ENCODE results near the gene PPM1H.

Gene PPM1H

DNA sequence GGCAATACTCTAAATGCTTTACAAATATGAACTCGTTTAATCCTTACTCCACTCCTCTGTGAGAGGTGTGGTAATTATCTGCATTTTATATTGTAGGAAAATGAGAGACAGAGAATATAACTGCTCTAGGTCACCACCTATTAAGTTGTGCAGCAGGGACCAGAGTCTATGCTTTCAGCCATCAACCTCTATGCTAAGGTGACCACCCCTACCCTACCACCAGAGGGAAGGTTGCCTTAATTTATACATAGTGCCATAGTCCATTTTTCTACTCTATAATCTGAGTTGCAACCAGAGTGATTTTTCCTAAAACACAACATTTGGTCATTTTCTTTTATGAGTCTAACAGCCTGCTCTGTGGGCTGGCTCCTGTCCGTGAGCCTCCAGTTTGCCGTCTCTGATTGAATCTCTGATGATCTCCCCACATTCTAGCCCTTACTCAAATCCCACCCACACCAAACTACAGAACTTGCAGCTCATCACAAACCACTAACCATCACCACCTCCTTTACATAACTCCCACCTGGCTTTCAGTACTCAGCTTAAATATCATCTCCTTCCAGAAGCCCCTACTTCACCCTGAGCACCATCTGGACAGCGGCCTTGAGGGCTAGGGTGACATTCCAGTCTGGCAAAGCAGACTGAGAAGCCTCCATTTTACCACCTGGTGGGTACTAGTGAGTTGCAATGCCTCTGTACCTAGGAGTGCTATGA lies 126.6 kb downstream of the PPM1H start:
- Histone ChIP-seq H3K36me3 (ENCODE audit: control insufficient read depth, insufficient read depth, low read length) (no peaks in the 10 kb centered on the region), H3K4me1 (ENCODE audit: control insufficient read depth, insufficient read depth, low read length) (peaks cover 5% of the 10 kb centered on the region), H3K9me3 (ENCODE audit: control insufficient read depth, insufficient read depth, low read length) (no peaks in the 10 kb centered on the region), H3K27ac (ENCODE audit: low read depth, low read length) (no peak overlapping the region), H3K27me3 (ENCODE audit: control insufficient read depth, insufficient read depth, low read length) (no peaks in the 10 kb centered on the region), H3K9ac (ENCODE audit: low read depth, low read length) (no peak overlapping the region), H3K4me3 (ENCODE audit: low read depth, low read length) (no peak overlapping the region)

DNA sequence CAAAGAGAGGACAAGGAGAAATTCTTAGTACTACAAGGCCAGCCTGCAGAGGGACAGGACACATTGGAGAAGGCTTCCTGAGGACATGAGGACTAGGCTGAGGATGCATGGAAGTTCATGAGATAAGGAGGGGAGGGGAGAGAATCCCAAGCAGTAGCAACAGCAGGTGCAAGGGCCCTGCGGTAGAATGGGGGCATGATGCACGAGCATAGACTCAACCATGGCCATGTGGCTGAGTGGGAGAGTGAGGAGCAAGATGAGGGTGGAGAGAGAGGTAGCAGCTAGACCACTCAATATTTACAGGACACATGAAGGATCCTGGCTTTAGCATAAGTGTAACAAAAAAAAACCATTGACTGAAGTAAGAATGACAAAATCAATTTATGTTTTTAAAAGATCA lies 128.1 kb downstream of the PPM1H start:
- Histone ChIP-seq H3K9me3 (ENCODE audit: control insufficient read depth, insufficient read depth, low read length) (no peaks in the 10 kb centered on the region), H3K27ac (ENCODE audit: low read depth, low read length) (no peak overlapping the region), H3K4me1 (ENCODE audit: control insufficient read depth, insufficient read depth, low read length) (no peaks in the 10 kb centered on the region), H3K36me3 (ENCODE audit: control insufficient read depth, insufficient read depth, low read length) (no peaks in the 10 kb centered on the region), H3K27me3 (ENCODE audit: control insufficient read depth, insufficient read depth, low read length) (no peaks in the 10 kb centered on the region), H3K9ac (ENCODE audit: low read depth, low read length) (no peak overlapping the region), H3K4me3 (ENCODE audit: low read depth, low read length) (no peak overlapping the region)

DNA sequence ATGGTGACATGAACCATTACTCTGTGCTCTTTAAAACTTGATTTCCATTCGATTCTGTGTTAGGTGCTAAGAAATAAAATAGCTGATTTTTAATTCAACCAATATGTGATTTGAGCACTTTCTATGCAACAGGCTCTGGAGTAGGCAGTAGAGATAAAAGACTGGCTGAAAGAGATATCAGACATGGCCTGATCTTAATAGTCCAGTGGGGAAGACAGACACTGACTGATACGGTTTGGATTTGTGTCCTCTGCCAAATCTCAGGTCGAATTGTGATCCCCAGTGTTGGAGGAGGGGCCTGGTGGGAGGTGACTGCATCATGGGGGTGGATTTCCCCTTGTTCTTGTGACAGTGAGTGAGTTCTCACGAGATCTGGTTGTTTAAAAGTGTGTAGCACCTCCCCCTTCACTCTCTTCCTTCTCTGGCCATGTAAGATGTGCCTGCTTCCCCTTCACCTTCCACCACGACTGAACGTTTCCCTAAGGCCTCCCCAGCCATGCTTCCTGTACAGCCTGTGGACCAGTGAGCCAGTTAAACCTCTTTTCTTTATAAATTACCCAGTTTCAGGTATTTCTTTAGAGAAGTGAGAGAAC lies 128.6 kb downstream of the PPM1H start:
- Histone ChIP-seq H3K4me3 (ENCODE audit: low read depth, low read length) (no peak overlapping the region), H3K27me3 (ENCODE audit: control insufficient read depth, insufficient read depth, low read length) (no peaks in the 10 kb centered on the region), H3K9ac (ENCODE audit: low read depth, low read length) (no peak overlapping the region), H3K9me3 (ENCODE audit: control insufficient read depth, insufficient read depth, low read length) (no peaks in the 10 kb centered on the region), H3K27ac (ENCODE audit: low read depth, low read length) (no peak overlapping the region), H3K36me3 (ENCODE audit: control insufficient read depth, insufficient read depth, low read length) (no peaks in the 10 kb centered on the region), H3K4me1 (ENCODE audit: control insufficient read depth, insufficient read depth, low read length) (no peaks in the 10 kb centered on the region)

DNA sequence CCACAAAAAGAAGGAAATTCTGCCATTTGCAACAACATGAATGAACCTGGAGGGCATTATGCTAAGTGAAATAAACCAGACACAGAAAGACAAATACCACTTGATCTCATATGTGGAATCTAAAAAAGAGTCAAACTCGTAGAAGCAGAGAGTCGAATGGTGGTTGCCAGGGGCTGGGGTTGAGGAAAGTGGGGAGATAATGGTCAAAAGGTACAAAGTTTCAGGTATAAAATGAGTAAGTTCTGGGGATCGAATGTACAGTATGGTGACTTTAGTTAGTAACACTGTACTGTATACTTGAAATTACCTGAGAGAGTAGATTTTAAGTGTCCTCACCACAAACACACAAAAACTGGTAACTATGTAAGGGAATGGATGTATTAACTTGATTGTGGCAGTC lies 129.4 kb downstream of the PPM1H start:
- Histone ChIP-seq H3K27ac (ENCODE audit: low read depth, low read length) (no peak overlapping the region), H3K27me3 (ENCODE audit: control insufficient read depth, insufficient read depth, low read length) (no peaks in the 10 kb centered on the region), H3K4me3 (ENCODE audit: low read depth, low read length) (no peak overlapping the region), H3K4me1 (ENCODE audit: control insufficient read depth, insufficient read depth, low read length) (no peaks in the 10 kb centered on the region), H3K36me3 (ENCODE audit: control insufficient read depth, insufficient read depth, low read length) (no peaks in the 10 kb centered on the region; the same call in 1 of the 2 replicates), H3K9ac (ENCODE audit: low read depth, low read length) (no peak overlapping the region), H3K9me3 (ENCODE audit: control insufficient read depth, insufficient read depth, low read length) (no peaks in the 10 kb centered on the region)

DNA sequence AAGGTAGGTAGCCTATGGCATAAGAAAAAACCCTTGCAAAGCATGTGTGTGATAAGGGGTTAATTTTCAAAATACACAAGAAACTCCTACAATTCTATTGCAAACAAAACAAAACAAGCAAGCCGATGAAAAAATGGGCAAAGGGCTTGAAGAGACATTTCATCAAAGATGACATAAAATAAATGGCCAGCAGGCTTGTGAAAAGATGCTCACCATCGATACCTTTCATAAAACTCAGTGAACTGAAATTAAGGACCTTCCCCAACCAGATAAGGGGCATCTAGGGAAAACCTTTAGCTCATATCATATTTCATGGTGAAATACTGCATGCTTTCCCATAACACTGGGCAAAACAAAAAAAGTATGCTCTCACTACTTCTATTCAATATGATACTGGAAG lies 131.2 kb downstream of the PPM1H start:
- Histone ChIP-seq H3K4me1 (ENCODE audit: control insufficient read depth, insufficient read depth, low read length) (peaks cover 3% of the 10 kb centered on the region), H3K36me3 (ENCODE audit: control insufficient read depth, insufficient read depth, low read length) (no peaks in the 10 kb centered on the region; the same call in 1 of the 2 replicates), H3K27me3 (ENCODE audit: control insufficient read depth, insufficient read depth, low read length) (no peaks in the 10 kb centered on the region), H3K27ac (ENCODE audit: low read depth, low read length) (no peak overlapping the region), H3K9me3 (ENCODE audit: control insufficient read depth, insufficient read depth, low read length) (no peaks in the 10 kb centered on the region), H3K9ac (ENCODE audit: low read depth, low read length) (no peak overlapping the region), H3K4me3 (ENCODE audit: low read depth, low read length) (no peak overlapping the region)

DNA sequence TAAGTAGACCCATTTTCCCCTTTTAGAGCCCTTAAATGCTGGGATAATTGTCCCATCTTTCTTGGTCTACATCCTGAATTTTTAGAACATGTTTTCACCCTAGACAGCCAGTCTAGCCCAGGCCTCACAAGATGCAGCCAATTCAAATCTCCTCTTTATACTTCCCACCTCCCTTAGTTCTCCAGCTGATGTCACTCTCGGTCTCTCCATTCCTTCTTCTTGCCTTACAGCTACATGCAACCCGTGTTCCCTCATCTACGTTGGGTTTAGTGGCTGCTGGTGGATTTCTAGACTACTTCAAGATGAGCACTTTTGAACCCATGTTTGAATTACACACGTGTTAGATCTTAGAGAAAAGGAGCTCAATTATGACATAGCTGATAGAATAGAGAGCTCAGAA lies 132.0 kb downstream of the PPM1H start:
- H3K27ac ChIP-seq (ENCODE audit: low read depth, low read length), result no peak overlapping the region
- peaks cover 8% of the 10 kb centered on the region for H3K4me1 ChIP-seq (ENCODE audit: control insufficient read depth, insufficient read depth, low read length)
- no peaks in the 10 kb centered on the region; the same call in 1 of the 2 replicates for H3K36me3 ChIP-seq (ENCODE audit: control insufficient read depth, insufficient read depth, low read length)
- H3K27me3 ChIP-seq (ENCODE audit: control insufficient read depth, insufficient read depth, low read length), result no peaks in the 10 kb centered on the region
- no peaks in the 10 kb centered on the region for H3K9me3 ChIP-seq (ENCODE audit: control insufficient read depth, insufficient read depth, low read length)
- no peak overlapping the region for H3K9ac ChIP-seq (ENCODE audit: low read depth, low read length)
- no peak overlapping the region for H3K4me3 ChIP-seq (ENCODE audit: low read depth, low read length)

DNA sequence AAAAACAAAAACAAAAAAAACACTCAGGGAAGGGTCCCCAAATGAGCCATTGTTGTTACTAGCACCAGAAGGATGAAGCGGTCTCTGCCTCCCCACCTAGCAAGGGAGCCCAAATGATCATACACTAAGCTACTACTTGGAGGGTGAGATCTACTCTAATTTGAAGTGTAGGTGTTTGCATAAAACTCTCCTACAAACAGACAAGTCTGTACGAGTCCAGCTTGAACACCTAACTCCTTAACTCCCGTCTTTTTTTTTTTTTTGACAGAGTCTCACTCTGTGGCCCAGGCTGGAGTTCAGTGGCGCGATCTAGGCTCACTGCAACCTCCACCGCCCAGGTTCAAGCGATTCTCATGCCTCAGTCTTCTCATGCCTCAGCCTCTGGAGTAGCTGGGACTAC lies 132.6 kb downstream of the PPM1H start:
- Histone ChIP-seq H3K27me3 (ENCODE audit: control insufficient read depth, insufficient read depth, low read length) (no peaks in the 10 kb centered on the region), H3K4me1 (ENCODE audit: control insufficient read depth, insufficient read depth, low read length) (peaks cover 8% of the 10 kb centered on the region), H3K27ac (ENCODE audit: low read depth, low read length) (no peak overlapping the region), H3K9ac (ENCODE audit: low read depth, low read length) (no peak overlapping the region), H3K4me3 (ENCODE audit: low read depth, low read length) (no peak overlapping the region), H3K36me3 (ENCODE audit: control insufficient read depth, insufficient read depth, low read length) (no peaks in the 10 kb centered on the region; the same call in 1 of the 2 replicates), H3K9me3 (ENCODE audit: control insufficient read depth, insufficient read depth, low read length) (no peaks in the 10 kb centered on the region)

DNA sequence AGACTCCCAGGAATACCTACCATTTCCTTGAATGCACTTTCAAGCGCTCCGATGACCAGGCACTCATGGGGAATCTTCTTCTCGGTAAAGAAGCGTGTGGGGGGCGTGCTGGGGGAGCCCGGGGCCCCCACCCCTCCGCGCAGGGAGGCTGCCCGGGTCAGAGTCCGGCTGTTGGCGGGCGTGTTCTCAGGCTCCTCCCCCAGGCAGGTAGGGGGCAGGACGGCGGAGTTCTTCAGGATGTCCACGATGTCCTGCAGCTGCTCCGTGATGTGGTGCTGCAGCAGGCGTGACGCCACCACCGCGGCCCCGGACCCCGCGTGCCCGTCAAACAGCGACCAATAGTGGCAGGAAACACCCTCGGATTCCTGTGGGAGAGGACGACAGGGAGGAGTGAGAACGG lies 133.2 kb downstream of the PPM1H start:
- H3K9me3 ChIP-seq (ENCODE audit: control insufficient read depth, insufficient read depth, low read length), result no peaks in the 10 kb centered on the region
- no peak overlapping the region for H3K27ac ChIP-seq (ENCODE audit: low read depth, low read length)
- H3K27me3 ChIP-seq (ENCODE audit: control insufficient read depth, insufficient read depth, low read length), result no peaks in the 10 kb centered on the region

DNA sequence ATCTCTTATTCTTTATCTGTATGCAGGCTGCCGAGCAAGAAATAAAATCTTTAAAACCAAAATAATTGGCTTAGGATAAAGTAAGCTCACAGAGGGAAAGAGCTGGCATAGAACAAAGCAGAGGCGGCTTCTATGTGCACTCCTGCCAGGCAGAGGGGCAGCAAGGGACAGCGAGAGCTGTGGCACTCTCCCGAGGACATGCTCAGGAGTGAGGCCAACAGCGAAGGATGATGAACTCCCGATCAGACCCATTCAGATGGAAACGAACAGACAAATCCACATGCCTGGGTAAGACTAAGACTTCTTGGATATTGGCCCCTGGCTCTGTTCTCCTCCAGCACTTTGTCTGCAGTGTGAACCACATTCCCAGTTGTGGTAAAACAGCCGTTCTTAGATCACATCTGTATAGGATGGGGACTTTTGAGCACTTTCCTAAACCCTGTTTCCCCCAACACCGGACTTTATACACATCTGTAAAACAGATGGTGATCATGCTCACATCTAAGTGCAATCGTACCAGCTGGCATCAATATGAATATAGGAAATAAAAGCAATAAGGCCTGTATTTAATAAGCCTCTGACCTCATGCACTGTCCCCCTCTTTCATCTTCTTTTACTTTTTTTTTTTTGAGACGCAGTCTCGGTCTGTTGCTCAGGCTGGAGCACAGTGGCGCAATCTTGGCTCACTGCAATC lies 134.1 kb downstream of the PPM1H start:
- H3K4me1 ChIP-seq (ENCODE audit: control insufficient read depth, insufficient read depth, low read length), result peaks cover 8% of the 10 kb centered on the region
- no peak overlapping the region for H3K4me3 ChIP-seq (ENCODE audit: low read depth, low read length)
- H3K27me3 ChIP-seq (ENCODE audit: control insufficient read depth, insufficient read depth, low read length), result no peaks in the 10 kb centered on the region
- H3K9me3 ChIP-seq (ENCODE audit: control insufficient read depth, insufficient read depth, low read length), result no peaks in the 10 kb centered on the region
- H3K36me3 ChIP-seq (ENCODE audit: control insufficient read depth, insufficient read depth, low read length), result no peaks in the 10 kb centered on the region; the same call in 1 of the 2 replicates
- H3K9ac ChIP-seq (ENCODE audit: low read depth, low read length), result no peak overlapping the region
- H3K27ac ChIP-seq (ENCODE audit: low read depth, low read length), result no peak overlapping the region

More for the DNA sequence above, 133.2 kb downstream of the PPM1H start:
- H3K9ac ChIP-seq (ENCODE audit: low read depth, low read length), result no peak overlapping the region
- H3K4me1 ChIP-seq (ENCODE audit: control insufficient read depth, insufficient read depth, low read length), result peaks cover 8% of the 10 kb centered on the region
- H3K36me3 ChIP-seq (ENCODE audit: control insufficient read depth, insufficient read depth, low read length), result no peaks in the 10 kb centered on the region; the same call in 1 of the 2 replicates
- H3K4me3 ChIP-seq (ENCODE audit: low read depth, low read length), result no peak overlapping the region

DNA sequence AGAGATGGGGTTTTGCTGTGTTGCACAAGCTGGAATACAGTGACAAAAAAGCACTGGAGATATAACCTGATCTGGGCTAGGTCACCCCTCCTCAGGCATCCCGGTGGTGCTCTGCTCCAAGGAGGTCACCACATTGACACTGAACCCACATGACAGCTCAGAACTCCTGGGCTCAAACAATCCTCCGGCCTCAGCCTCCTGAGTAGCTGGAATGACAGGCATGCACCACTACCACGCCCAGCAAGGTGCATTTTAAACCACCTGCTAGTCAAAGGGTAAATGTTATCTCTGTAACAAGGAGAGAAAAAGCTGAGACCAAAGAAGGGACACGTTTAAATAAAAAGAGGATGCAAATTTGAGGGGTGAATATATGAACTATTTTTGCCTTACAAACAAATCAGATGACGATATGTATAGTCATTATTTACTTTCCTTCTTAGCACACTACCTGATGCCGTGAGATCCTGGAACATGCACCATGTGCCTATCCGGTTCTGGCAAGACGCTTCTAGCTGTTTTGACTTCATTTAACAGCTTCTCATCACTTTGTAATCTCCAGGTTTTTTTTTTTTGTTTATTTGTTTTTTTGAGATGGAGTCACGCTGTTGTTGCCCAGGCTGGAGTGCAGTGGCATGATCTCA lies 135.1 kb downstream of the PPM1H start:
- H3K9ac ChIP-seq (ENCODE audit: low read depth, low read length), result no peak overlapping the region
- H3K27ac ChIP-seq (ENCODE audit: low read depth, low read length), result no peak overlapping the region
- H3K4me1 ChIP-seq (ENCODE audit: control insufficient read depth, insufficient read depth, low read length), result peaks cover 8% of the 10 kb centered on the region
- no peaks in the 10 kb centered on the region for H3K9me3 ChIP-seq (ENCODE audit: control insufficient read depth, insufficient read depth, low read length)
- no peaks in the 10 kb centered on the region; the same call in 1 of the 2 replicates for H3K36me3 ChIP-seq (ENCODE audit: control insufficient read depth, insufficient read depth, low read length)
- H3K4me3 ChIP-seq (ENCODE audit: low read depth, low read length), result no peak overlapping the region
- no peaks in the 10 kb centered on the region for H3K27me3 ChIP-seq (ENCODE audit: control insufficient read depth, insufficient read depth, low read length)

Measured in HUES48 (cell line).